MM.1S (cell line): ENCODE data around the gene LDLRAD4.

Experiments used
- DNase-seq: peaks from one replicate; pipeline ENCODE4 v3.0.0-alpha.2; 2015
- H2AFZ ChIP-seq: fragments of 300-600 bp; sonication (generic); 2 replicates; pipeline ENCODE4 v1.6.0; 2016; ENCODE audit warnings: antibody characterized with exemption, low read length
- H3F3A ChIP-seq: fragments of 300-600 bp; sonication (generic); 2 replicates; pipeline ENCODE4 v1.6.1; 2016; ENCODE audit warnings: mild to moderate bottlenecking, antibody characterized with exemption, low read length, moderate library complexity, mixed read lengths; ENCODE audit not compliant: insufficient read depth
- H3K27ac ChIP-seq: fragments of 300-600 bp; sonication (generic); 2 replicates; pipeline ENCODE4 v1.5.1; 2016; ENCODE audit warnings: mild to moderate bottlenecking, low read length
- H3K27me3 ChIP-seq: fragments of 300-600 bp; sonication (generic); replicated peaks from 2 replicates; pipeline ENCODE4 v1.6.0; 2016; ENCODE audit warnings: low read length; ENCODE audit not compliant: insufficient read depth
- H3K36me3 ChIP-seq: fragments of 300-600 bp; sonication (generic); replicated peaks from 2 replicates; pipeline ENCODE4 v1.6.1; 2016; ENCODE audit warnings: mild to moderate bottlenecking, low read length, mixed read lengths; ENCODE audit not compliant: insufficient read depth
- H3K4me1 ChIP-seq: fragments of 300-600 bp; sonication (generic); 2 replicates; pipeline ENCODE4 v1.6.1; 2016; ENCODE audit warnings: low read length, mixed read lengths
- H3K4me2 ChIP-seq: fragments of 300-600 bp; sonication (generic); 2 replicates; pipeline ENCODE4 v1.6.0; 2016; ENCODE audit warnings: low read depth, low read length
- H3K4me3 ChIP-seq: fragments of 300-600 bp; sonication (generic); 2 replicates; pipeline ENCODE4 v1.5.1; 2016; ENCODE audit warnings: low read length, mixed read lengths
- H3K79me2 ChIP-seq: fragments of 300-600 bp; sonication (generic); 2 replicates; pipeline ENCODE4 v1.6.1; 2016; ENCODE audit warnings: mixed run types, low read length, mixed read lengths
- H3K9ac ChIP-seq: fragments of 300-600 bp; sonication (generic); 2 replicates; pipeline ENCODE4 v1.6.1; 2016; ENCODE audit warnings: low read length, mixed read lengths
- H3K9me2 ChIP-seq: fragments of 300-600 bp; sonication (generic); replicated peaks from 2 replicates; pipeline ENCODE4 v1.6.1; 2016; ENCODE audit warnings: mild to moderate bottlenecking, low read length, mixed read lengths; ENCODE audit not compliant: insufficient read depth
- H3K9me3 ChIP-seq: fragments of 300-600 bp; sonication (generic); replicated peaks from 2 replicates; pipeline ENCODE4 v1.6.1; 2016; ENCODE audit warnings: mild to moderate bottlenecking, low read length, mixed read lengths; ENCODE audit not compliant: insufficient read depth
- H4K20me1 ChIP-seq: fragments of 300-600 bp; sonication (generic); 2 replicates; pipeline ENCODE4 v1.6.1; 2016; ENCODE audit warnings: mild to moderate bottlenecking, low read length, moderate library complexity, mixed read lengths; ENCODE audit not compliant: insufficient read depth
- CTCF ChIP-seq: fragments of 300-600 bp; sonication (generic); IDR thresholded peaks from 2 replicates; pipeline ENCODE4 v1.5.1; 2016; ENCODE audit warnings: antibody characterized with exemption, low read length, mixed read lengths
- EZH2 ChIP-seq: fragments of 300-600 bp; sonication (generic); optimal IDR thresholded peaks from 2 replicates; pipeline ENCODE3; 2017; ENCODE audit warnings: low read depth, mild to moderate bottlenecking, antibody characterized with exemption, low read length, mixed read lengths
- EZH2phosphoT487 ChIP-seq: fragments of 300-600 bp; sonication (generic); IDR thresholded peaks from 2 replicates; pipeline ENCODE4 v1.6.1; 2018; ENCODE audit warnings: antibody characterized with exemption, low read length

LDLRAD4 gene

GRCh38 chr18:13262839-13263691 is 44.5 kb downstream of the LDLRAD4 start:
- Histone ChIP-seq H3F3A (no peaks in the 10 kb centered on the region), H3K27me3 (no peaks in the 10 kb centered on the region), H3K36me3 (no peaks in the 10 kb centered on the region), H3K4me3 (no peak overlapping the region), H3K4me1 (no peaks in the 10 kb centered on the region), H3K9ac (no peak overlapping the region), H3K79me2 (no peaks in the 10 kb centered on the region), H2AFZ (no peak overlapping the region), H4K20me1 (no peaks in the 10 kb centered on the region), H3K27ac (no peak overlapping the region), H3K9me2 (no peaks in the 10 kb centered on the region), H3K9me3 (no peaks in the 10 kb centered on the region), H3K4me2 (no peak overlapping the region)
- TF ChIP-seq CTCF (no peak), EZH2phosphoT487 (no peak), EZH2 (no peak)
- no peak for DNase-seq

- no peaks in the 10 kb centered on the region for H3F3A ChIP-seq
- H2AFZ ChIP-seq = no peak overlapping the region
- no peaks in the 10 kb centered on the region for H3K9me2 ChIP-seq
- H3K9me3 ChIP-seq = no peaks in the 10 kb centered on the region
- no peaks in the 10 kb centered on the region for H3K4me1 ChIP-seq
- TF ChIP-seq EZH2phosphoT487 = no peak
- H3K4me2 ChIP-seq = no peak overlapping the region
- no peaks in the 10 kb centered on the region for H4K20me1 ChIP-seq
- no peaks in the 10 kb centered on the region for H3K79me2 ChIP-seq
- no peak overlapping the region for H3K27ac ChIP-seq
- no peaks in the 10 kb centered on the region for H3K36me3 ChIP-seq
- no peaks in the 10 kb centered on the region for H3K27me3 ChIP-seq
- no peak overlapping the region for H3K9ac ChIP-seq
- no peak for DNase-seq
- H3K4me3 ChIP-seq = no peak overlapping the region
Measured at GRCh38 chr18:13264091-13265007, 45.8 kb downstream of the LDLRAD4 start.

- Histone ChIP-seq H3K79me2 (no peaks in the 10 kb centered on the region), H3K4me1 (no peaks in the 10 kb centered on the region), H3K4me2 (no peak overlapping the region), H3K9me3 (no peaks in the 10 kb centered on the region), H3K9me2 (no peaks in the 10 kb centered on the region), H3F3A (no peaks in the 10 kb centered on the region), H2AFZ (no peak overlapping the region), H3K4me3 (no peak overlapping the region), H3K27ac (no peak overlapping the region), H3K36me3 (no peaks in the 10 kb centered on the region), H3K9ac (no peak overlapping the region), H3K27me3 (no peaks in the 10 kb centered on the region), H4K20me1 (no peaks in the 10 kb centered on the region)
- DNase-seq = no peak
- TF ChIP-seq EZH2phosphoT487 = no peak
- TF ChIP-seq EZH2 = no peak
- no peak for TF ChIP-seq CTCF
Measured at GRCh38 chr18:13265008-13265910, 46.7 kb downstream of the LDLRAD4 start.
